Measurements from ENCODE around the gene FOXL1. TPM values are rescaled to one million over a fixed set of nuclear protein-coding genes. Genes with fewer than 3 reads are reported as not detected.

The FOXL1 gene
- total RNA-seq, 1 donor from 2014 or later, result 7.5 TPM

GRCh38 chr16:86616906-86617305 is 38.6 kb downstream of the FOXL1 start:
- intact Hi-C loops (cut with DNase I), result no loop called here
- ATAC-seq (no peak), DNase-seq (ENCODE audit: low spot score) (no peak)

GRCh38 chr16:86618431-86619238 is 40.3 kb downstream of the FOXL1 start:
- peak; percentile 86 for ATAC-seq
- intact Hi-C loops (cut with DNase I), result no loop called here

DNA sequence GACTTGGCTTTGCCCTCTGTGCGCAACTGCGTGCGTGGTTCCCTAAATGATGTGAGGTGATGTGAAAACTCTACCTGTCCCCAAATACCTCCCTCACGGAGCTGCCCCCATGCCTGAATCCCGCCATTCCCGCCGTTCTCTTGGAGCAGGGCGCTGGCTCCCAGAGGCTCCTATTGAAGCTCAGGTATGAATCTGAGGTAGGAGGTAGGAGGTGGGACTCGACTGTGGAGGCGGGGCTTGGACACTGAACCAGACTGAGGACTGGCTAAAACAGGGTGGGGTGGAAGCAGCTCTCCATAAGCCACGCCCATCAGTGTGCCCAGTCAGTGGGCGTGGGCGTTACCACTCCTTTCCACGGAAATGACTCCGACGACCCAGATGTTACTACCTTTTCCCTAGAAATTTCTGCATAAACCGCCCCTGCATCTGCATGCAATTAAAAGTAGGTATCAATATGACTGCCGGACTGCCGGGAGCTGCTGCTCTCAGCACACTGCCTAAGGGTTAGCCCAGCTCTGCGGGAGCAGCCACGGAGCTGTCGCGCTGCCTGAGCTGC is 41.0 kb downstream of the FOXL1 start:
- DNase-seq (ENCODE audit: low spot score) (no peak), ATAC-seq (peak; percentile 93)
- intact Hi-C loops (cut with DNase I), result no loop called here

More at GRCh38 chr16:86618431-86619238, 40.3 kb downstream of the FOXL1 start:
- DNase-seq (ENCODE audit: low spot score), result no peak

DNA sequence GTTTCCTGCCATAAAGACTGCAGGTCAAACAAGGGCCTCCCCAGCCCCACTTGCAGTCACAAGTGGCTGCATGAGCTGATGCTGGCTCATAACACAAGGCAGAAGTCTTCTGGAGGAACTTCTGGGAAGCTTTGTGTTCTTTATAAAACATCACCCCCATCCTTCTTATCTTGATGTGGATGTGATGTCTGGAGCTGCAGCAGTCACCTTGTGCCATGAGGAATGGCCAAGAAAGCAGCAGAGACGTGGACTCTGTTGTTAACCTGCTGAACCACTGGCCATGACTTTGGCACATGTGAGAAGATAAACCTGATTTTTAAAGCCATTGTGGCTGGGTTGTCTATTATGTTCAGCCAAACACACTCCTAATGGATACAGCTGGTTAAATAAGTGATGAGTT is 41.8 kb downstream of the FOXL1 start:
- no peak for ATAC-seq
- DNase-seq (ENCODE audit: low spot score), result no peak
- intact Hi-C loops (cut with DNase I), result no loop called here

DNA sequence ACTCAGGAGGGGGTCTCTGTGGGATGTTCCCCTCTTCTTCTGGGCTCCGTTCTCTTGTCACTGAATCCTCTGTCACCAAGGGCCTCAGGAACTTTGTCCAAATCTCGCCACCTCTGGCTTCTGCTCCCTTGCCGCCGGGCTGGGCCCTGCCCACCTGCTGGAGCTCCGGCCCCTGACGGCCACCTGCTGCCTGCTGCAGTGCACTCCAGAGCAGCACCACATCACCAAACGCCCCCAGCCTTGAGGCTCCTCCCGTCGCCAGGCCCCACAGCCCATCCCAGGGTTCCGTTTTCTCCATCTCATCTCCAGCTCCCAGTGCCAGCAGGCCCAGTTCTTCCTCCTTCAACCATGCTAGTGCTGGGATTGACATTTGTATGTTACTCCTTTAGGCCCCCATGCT is 43.6 kb downstream of the FOXL1 start:
- peak; percentile 45 for DNase-seq (ENCODE audit: low spot score)
- intact Hi-C loops (cut with DNase I), result no loop called here
- ATAC-seq, result no peak

- ATAC-seq (no peak), DNase-seq (ENCODE audit: low spot score) (peak; percentile 37)
- intact Hi-C loops (cut with DNase I), result no loop called here
These were observed 44.6 kb downstream of the FOXL1 start for GRCh38 chr16:86622700-86623615.

GRCh38 chr16:86625029-86625428 is 46.7 kb downstream of the FOXL1 start:
- ATAC-seq, result no peak
- peak; percentile 38 for DNase-seq (ENCODE audit: low spot score)
- intact Hi-C loops (cut with DNase I), result no loop called here

GRCh38 chr16:86625821-86626220 is 47.5 kb downstream of the FOXL1 start:
- ATAC-seq (no peak), DNase-seq (ENCODE audit: low spot score) (peak; percentile 21)
- intact Hi-C loops (cut with DNase I), result no loop called here

DNA sequence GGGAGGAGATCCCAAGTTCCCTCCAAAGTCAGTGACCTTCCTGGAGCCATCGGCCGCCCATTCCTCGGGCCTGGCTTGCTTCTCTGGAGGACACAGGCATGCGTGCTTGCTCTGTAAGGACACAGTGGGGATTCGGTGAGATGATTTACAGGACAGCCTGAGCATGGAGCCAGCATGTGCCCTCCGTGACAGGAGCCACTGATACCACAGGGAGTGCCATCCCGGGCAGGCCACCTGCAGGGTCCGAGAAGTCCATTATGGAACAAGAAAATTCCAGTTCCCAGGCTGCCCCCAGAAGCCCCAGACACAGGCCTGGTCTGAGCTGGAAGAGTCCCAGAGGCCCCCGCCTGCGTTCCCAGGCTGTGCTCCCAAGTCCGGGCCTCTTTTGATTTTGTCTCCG is 47.9 kb downstream of the FOXL1 start:
- intact Hi-C loops (cut with DNase I), result no loop called here

DNA sequence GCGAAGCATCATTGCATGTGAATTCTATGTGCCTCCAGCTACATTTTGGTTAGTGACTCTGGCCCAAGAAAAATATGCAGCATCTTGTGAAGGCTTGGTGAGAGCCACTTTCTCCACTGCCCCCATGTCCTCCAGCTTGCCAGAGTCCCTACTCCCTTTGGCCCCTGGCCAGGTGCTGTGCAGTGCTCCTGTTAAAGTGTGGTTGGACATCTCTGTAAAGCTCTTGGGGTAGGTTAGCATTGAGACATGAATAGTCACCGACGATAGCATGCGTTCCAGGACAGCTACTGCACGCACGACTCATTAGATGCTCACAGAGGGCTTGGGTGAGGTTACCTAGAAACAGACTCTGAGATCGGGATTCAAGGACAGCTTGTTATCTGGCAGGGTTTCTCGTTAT is 48.6 kb downstream of the FOXL1 start:
- DNase-seq (ENCODE audit: low spot score) (peak; percentile 35), ATAC-seq (no peak)
- intact Hi-C loops (cut with DNase I), result no loop called here

More for the DNA sequence above, 47.9 kb downstream of the FOXL1 start:
- peak; percentile 42 for DNase-seq (ENCODE audit: low spot score)
- no peak for ATAC-seq

- peak; percentile 8 for DNase-seq (ENCODE audit: low spot score)
- no peak for ATAC-seq
- intact Hi-C loops (cut with DNase I), result no loop called here
These were observed 50.3 kb downstream of the FOXL1 start for GRCh38 chr16:86628614-86629013.

DNA sequence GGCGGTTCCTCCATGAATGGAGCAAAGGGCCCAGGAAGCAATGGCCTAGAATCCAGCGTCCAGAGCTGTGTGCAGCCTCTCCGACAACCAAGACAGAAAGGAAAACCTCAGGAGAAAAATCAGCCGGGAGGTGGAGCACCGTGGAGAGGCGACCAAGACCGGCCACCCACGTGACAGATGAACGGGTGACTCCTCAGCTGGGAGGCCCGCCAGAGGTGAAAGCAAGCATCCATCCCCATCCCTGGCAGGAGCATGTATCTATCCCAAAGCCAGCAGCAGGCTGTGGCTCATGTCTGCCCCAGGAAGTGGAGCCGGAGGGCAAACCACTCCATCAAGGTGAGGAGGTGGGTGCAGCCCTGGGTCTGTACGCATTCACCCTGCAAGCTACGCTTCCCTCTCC is 52.1 kb downstream of the FOXL1 start:
- ATAC-seq (peak; percentile 90), DNase-seq (ENCODE audit: low spot score) (peak; percentile 66)
- intact Hi-C loops (cut with DNase I), result no loop called here

DNA sequence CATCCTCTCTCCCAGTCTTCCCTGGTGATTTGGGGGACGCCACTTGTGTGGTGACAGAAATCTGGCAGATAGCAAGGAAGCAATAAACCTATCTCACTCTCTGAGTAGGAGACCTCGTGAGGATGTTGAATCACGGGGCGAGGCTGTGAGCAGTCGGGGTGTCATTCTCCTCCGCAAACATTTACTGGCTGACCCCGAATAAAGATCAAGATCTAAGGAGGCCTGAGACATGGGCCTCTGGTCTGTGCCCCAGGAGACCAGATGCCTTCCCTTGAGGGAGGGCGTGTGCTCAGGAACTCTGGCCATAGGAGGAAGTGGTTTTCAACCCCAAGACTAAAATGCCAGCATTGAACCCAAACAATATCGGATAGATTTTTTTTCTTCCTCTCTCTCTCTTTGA is 53.1 kb downstream of the FOXL1 start:
- intact Hi-C loops (cut with DNase I), result no loop called here
- no peak for DNase-seq (ENCODE audit: low spot score)
- no peak for ATAC-seq

Other genes starting within 250 kb of the FOXL1 start
- 0.45 TPM for gene FOXF1, start 68.0 kb upstream of the FOXL1 start, total RNA-seq
- gene MTHFSD, start 23.3 kb upstream of the FOXL1 start, total RNA-seq, result 19.2 TPM
- gene FOXC2, start 11.7 kb upstream of the FOXL1 start, total RNA-seq, result 20.0 TPM